ENCODE data around the gene CDKAL1. TPM values are rescaled to one million over a fixed set of nuclear protein-coding genes. Genes with fewer than 3 reads are reported as not detected.

CDKAL1 gene
- total RNA-seq, 1 experiment from 2014 or later: 20.6 TPM

GRCh38 chr6:20802596-20802995 lies 268.3 kb downstream of the CDKAL1 start (continued):
- TF ChIP-seq, protein P1, sequence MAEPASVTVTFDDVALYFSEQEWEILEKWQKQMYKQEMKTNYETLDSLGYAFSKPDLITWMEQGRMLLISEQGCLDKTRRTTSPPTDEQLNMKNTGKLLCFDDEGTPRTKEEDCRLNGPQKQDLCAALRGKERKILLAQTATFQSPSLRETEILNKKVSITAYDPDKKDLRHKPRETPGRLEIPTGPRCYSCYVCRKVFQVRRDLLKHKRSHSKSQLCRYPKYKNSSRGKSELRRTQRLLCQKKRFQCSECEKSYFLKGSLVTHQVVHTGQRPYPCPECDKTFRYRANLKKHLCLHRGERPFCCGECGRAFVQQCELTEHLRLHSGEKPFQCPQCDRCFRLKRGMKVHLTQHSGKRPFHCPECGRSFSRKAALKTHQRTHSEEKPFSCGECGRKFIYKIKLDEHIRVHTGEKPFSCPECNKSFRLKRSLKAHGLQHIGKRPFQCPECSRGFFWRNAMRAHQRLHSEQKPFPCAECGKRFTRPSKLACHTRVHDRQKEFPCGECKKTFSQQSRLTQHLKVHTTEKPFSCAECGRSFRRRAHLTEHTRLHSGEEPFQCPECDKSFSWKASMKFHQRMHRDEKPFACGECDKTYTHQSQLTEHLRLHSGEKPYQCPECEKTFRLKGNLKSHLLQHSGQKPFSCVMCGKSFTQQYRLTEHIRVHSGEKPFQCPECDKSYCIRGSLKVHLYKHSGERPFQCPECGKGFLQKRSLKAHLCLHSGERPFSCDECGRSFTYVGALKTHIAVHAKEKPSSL (CRISPR knock-in tag; conservative IDR thresholded peaks at IDR 0.05): no peak
- TF ChIP-seq TEAD1 (CRISPR knock-in tag; IDR thresholded peaks at IDR 0.05) (no peak), STAT6 (CRISPR knock-in tag; conservative IDR thresholded peaks at IDR 0.05; ENCODE audit: low read depth) (no peak), USF2 (CRISPR knock-in tag; IDR thresholded peaks at IDR 0.05) (no peak), OVOL2 (CRISPR knock-in tag; IDR thresholded peaks at IDR 0.05; ENCODE audit: borderline replicate concordance) (no peak), ZNF219 (CRISPR knock-in tag; IDR thresholded peaks at IDR 0.05; ENCODE audit: borderline replicate concordance) (no peak), ZSCAN18 (CRISPR knock-in tag; IDR thresholded peaks at IDR 0.05) (no peak), ATF2 (CRISPR knock-in tag; IDR thresholded peaks at IDR 0.05; ENCODE audit: borderline replicate concordance, low read depth) (no peak), MAX (CRISPR knock-in tag; IDR thresholded peaks at IDR 0.05) (no peak), ARID4B (CRISPR knock-in tag; IDR thresholded peaks at IDR 0.05; ENCODE audit: borderline replicate concordance) (no peak)
- TF ChIP-seq, protein P2, sequence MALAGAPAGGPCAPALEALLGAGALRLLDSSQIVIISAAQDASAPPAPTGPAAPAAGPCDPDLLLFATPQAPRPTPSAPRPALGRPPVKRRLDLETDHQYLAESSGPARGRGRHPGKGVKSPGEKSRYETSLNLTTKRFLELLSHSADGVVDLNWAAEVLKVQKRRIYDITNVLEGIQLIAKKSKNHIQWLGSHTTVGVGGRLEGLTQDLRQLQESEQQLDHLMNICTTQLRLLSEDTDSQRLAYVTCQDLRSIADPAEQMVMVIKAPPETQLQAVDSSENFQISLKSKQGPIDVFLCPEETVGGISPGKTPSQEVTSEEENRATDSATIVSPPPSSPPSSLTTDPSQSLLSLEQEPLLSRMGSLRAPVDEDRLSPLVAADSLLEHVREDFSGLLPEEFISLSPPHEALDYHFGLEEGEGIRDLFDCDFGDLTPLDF (CRISPR knock-in tag; IDR thresholded peaks at IDR 0.05): no peak
- TF ChIP-seq, protein P3, sequence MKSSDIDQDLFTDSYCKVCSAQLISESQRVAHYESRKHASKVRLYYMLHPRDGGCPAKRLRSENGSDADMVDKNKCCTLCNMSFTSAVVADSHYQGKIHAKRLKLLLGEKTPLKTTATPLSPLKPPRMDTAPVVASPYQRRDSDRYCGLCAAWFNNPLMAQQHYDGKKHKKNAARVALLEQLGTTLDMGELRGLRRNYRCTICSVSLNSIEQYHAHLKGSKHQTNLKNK (CRISPR knock-in tag; IDR thresholded peaks at IDR 0.05): no peak
